ENCODE data around the gene ABCA7.

Gene ABCA7

DNA sequence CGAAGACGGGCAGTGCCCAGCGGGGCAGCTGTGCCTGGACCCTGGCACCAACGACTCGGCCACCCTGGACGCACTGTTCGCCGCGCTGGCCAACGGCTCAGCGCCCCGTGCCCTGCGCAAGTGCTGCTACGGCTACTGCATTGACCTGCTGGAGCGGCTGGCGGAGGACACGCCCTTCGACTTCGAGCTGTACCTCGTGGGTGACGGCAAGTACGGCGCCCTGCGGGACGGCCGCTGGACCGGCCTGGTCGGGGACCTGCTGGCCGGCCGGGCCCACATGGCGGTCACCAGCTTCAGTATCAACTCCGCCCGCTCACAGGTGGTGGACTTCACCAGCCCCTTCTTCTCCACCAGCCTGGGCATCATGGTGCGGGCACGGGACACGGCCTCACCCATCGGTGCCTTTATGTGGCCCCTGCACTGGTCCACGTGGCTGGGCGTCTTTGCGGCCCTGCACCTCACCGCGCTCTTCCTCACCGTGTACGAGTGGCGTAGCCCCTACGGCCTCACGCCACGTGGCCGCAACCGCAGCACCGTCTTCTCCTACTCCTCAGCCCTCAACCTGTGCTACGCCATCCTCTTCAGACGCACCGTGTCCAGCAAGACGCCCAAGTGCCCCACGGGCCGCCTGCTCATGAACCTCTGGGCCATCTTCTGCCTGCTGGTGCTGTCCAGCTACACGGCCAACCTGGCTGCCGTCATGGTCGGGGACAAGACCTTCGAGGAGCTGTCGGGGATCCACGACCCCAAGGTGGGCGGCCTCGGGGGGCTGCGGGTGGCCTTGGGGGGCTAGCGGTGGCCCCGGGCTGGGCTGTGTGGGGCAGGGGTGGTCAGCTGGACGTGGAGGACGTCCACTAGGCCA is 34.9 kb upstream of the ABCA7 start:
- DNase-seq = no peak

- DNase-seq = no peak
Measured at GRCh38 chr19:1006711-1007398, 33.1 kb upstream of the ABCA7 start.

- DNase-seq = no peak
Measured at GRCh38 chr19:1007399-1008251, 32.3 kb upstream of the ABCA7 start.

DNA sequence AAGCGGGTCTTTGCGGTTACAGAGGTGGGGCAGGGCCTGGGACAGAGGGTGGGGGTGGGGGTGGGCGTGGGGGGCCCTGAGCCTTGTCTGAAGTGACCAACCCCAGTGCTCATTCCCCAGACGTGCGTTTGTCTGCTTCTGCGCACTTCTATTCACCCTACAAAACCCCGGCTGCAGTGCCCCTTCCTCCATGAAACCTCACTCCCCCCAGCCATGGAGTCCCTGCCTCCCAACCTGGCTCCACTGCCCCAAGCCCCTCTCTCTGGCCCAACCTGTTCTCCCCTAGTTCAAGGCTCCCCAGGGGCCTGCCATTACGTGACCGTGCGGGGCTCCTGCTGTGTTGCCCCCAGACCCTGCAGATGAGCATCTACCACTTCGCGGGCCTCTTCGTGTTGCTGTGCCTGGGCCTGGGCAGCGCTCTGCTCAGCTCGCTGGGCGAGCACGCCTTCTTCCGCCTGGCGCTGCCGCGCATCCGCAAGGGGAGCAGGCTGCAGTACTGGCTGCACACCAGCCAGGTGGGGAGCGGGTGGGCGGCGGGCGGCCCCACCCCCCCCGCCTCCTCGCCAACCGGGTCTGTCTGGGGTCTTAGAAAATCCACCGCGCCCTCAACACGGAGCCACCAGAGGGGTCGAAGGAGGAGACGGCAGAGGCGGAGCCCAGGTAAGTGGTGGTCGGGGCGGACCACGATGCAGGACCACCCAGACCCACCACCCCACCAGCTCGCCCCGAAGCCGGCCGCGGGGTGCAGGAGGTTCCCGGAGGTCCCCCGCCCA is 31.5 kb upstream of the ABCA7 start:
- DNase-seq = no peak

- DNase-seq = no peak
Measured at GRCh38 chr19:1009041-1009980, 30.6 kb upstream of the ABCA7 start.

GRCh38 chr19:1009981-1010538 is 29.8 kb upstream of the ABCA7 start:
- no peak for DNase-seq

- no peak for DNase-seq
Measured at GRCh38 chr19:1010586-1011510, 29.1 kb upstream of the ABCA7 start.

DNA sequence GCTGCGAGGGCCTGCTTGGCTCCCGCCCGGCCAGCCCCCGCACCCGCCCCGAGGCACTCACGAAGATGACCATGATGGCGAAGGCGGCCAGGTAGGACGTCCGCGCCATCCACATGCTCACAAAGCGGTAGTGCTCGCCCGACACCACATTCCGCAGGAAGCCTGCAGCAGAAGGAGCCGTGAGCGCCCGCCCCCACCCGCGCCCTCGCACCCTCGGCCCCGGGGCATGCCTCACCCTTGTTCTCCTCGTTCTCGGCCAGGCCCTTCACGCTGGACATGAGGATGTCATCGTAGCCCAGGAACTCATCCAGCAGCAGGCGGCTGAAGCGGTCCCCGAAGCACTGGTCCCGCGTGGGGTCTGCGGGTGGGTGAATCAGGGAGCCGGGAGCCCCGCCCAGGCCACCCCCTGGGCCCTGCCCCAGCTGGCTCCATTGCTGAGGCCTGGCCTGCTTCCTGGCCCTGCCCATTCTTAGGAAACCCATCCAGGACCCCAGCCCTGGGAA is 28.0 kb upstream of the ABCA7 start:
- DNase-seq = no peak

DNA sequence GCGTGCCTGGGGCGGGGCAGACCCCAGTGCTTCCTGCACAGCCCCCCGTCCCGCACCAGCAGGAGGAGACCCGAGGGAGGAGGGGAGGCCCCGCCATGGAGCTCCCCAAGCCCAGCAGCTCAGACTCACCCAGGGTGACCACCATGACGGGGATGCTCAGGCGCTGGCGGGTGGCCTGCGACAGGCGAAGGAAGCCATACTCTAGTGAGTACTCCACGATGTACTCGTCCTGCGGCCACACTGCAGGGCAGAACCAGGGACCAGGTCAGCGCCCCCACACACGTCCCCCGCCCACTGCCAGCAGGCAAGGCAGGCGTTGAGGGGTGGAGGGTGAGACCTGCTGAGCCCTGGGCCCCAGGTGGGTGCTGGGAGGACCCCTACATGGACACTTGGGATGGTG is 27.6 kb upstream of the ABCA7 start:
- DNase-seq = no peak

DNA sequence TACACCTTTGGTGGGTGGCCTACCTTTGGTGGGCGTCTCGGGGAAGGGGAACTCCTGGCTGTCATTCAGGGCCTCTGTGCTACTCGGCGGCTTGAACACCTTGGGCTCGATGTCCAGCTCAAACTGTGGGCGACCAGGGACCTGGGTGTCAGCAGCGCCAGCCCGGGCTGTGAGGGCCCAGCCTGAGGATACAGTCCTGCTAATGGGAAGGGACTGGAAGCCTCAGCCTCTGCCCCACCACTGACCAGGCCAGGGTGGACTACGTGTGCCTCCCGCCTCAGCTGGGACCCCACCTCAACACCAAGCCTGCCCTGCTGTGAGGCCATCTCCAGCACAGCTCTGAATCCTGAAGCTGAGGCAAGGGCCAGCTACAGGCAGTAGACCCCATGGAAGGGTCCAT is 26.7 kb upstream of the ABCA7 start:
- no peak for DNase-seq

GRCh38 chr19:1014161-1015060 is 25.5 kb upstream of the ABCA7 start:
- no peak for DNase-seq

- no peak for DNase-seq
Measured at GRCh38 chr19:1015061-1015781, 24.7 kb upstream of the ABCA7 start.

DNA sequence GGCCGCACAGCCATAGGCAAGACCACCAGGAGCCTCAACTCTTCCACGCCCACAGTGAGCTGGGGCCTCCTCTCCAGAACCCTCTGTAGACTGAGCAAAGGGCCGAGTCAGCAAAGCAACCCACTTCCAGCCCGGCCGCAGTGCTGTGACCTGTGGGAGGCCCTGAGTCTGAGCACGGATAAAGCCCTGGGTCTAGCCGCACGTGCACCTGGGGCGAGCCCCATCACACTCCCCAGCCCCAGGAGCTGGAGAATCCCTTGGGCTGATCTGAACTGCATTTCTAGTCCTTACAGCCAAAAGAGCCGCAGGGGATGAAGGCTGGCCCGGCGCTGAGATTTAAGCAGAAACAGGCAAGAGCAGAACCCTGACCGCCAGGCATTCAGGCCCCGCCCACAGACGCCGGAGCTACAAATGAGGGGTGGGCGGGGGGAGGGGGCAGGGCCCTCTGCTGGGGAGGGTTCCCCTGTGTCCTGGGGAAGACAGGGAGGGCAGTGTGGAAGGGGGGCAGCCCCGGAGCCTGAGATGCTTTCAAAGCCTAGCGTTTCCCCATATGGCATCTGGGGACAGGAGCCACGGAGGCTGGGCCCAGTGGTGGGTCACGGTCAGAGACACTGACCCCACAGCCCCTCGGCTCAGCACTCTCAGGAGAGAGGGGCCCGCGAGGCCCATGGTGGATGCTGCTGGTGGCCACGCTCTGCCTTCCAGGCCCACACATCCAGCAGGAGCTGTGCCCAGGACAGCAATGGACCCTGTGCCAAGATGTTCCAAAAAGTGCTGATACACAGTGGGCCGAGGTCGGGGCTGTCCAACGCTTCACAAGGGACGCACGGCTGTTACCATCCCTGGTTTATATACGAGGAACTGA is 23.9 kb upstream of the ABCA7 start:
- DNase-seq = no peak

DNA sequence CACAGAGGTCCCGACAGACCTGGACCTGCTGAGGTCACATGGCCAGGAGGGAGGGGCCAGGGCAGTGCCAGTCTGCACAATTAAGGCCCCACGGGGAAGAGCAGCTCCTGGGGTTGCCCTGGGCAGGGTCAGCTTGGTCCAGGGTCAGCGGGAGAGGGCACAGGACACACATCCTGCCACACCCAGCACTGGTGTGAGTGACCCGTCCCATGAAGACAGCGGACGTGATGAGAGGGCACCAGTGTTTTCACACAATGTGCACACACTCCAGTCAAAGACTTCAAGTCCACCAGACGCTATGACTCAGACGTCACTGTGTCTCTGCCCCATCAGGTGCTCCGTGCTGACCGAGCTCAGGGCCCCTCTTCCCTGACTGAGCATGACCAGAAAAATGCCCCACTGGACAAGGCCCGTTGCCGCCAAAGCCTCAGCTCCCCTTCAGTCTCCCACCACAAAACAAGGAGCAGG is 23.2 kb upstream of the ABCA7 start:
- no peak for DNase-seq

DNA sequence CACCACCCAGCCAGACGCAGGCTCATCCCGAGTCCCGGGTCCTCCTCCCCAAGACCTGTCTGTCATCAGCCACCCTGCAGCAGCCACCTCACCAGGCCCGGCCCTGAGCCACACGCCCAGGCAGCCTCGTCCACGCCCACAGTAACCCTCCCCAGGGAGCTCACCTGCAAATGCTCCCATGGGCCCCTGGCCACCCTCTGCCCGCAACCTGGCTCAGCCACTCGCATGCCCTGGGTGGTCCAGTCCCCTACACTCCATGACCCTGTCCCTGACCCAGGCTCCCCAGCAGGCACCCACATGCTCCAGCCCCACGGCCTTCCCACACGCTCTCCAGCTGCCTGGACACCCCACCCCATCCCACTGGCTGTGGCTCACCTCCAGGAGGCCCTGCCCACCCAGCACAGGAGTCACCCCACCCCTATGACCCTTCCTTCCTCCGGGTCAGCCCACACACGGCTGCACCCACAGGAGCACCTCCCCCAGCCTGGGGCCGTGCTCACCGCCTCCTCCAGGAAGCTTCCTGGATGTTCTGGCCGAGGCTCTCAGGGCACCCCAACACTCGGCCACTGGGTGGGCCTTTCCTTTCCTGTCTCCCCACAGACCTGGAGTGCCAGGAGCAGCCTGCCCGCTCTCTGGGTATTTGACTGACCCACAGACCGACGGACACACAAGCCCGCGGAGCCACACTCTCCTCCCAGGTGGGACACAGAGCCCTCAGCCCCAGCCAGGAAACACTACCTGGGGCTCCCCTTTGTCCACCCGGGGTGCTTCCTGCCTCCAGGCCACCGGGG is 22.6 kb upstream of the ABCA7 start:
- DNase-seq = no peak

DNA sequence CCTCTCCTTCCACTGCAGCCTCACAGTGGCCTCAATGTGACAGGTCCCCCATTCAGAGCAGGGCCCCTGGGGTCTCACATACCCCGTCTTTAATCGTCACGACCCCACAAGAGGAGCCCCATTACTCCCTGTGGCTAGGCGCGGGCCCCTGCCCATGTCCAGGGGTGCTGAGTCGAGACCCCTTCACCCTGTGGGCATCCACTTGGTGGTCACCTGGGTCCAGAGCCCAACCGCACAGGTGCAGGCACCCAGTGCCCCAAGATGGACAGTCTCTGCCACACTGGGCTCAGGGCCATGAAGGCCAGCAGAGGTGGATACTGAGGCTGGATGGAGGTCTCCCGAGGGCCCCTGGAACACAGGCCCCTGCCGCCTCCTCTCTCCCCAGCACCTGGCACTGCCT is 22.0 kb upstream of the ABCA7 start:
- no peak for DNase-seq
